Lung (tissue), 12 donors: ENCODE data around the gene PRR4. TPM values are rescaled to one million over a fixed set of nuclear protein-coding genes. Genes with fewer than 3 reads are reported as not detected.

ENCODE experiments used
- ATAC-seq: fragments of 200-7000 bp; cut with Tn5 transposase; one replicate; pipeline ENCODE4 v1.9.1; 2020; ENCODE audit warnings: moderate number of reproducible peaks; ENCODE audit not compliant: insufficient read depth, low FRiP score
- DNase-seq, 3 donors: peaks; one replicate each; pipeline ENCODE4 v3.0.0-alpha.2; 2013 to 2017
- H3K27ac ChIP-seq, 2 donors: one replicate each; pipeline ENCODE4 v1.5.1; 2013; ENCODE audit warnings: mild to moderate bottlenecking in 2 of 2, moderate library complexity in 2 of 2, control low read depth in 1 of 2, inconsistent platforms in 1 of 2, low read depth in 1 of 2, low read length in 1 of 2
- H3K27me3 ChIP-seq, 3 donors: one replicate each; pipeline ENCODE4 v1.5.1; 2013; ENCODE audit warnings: low read length in 2 of 3; ENCODE audit not compliant: control insufficient read depth in 3 of 3, insufficient read depth in 3 of 3
- H3K36me3 ChIP-seq, 4 donors: one replicate each; pipeline ENCODE4 v1.5.1; 2013; ENCODE audit warnings: low read length in 4 of 4, mild to moderate bottlenecking in 1 of 4, moderate library complexity in 1 of 4; ENCODE audit not compliant: control insufficient read depth in 4 of 4, insufficient read depth in 4 of 4
- H3K4me1 ChIP-seq, 5 donors: one replicate each; pipeline ENCODE4 v1.5.1; 2013; ENCODE audit warnings: low read length in 5 of 5, mild to moderate bottlenecking in 2 of 5, moderate library complexity in 1 of 5; ENCODE audit not compliant: control insufficient read depth in 5 of 5, insufficient read depth in 5 of 5
- H3K4me3 ChIP-seq: one replicate; pipeline ENCODE4 v1.5.1; 2013; ENCODE audit warnings: mild to moderate bottlenecking, control low read depth, moderate library complexity
- H3K9ac ChIP-seq, 2 donors: one replicate each; pipeline ENCODE4 v1.5.1; 2013; ENCODE audit warnings: low read length in 2 of 2, control low read depth in 1 of 2; ENCODE audit not compliant: insufficient read depth in 1 of 2
- H3K9me3 ChIP-seq, 4 donors: one replicate each; pipeline ENCODE4 v1.5.1; 2013; ENCODE audit warnings: low read length in 3 of 4, mild to moderate bottlenecking in 1 of 4, moderate library complexity in 1 of 4; ENCODE audit not compliant: control insufficient read depth in 4 of 4, insufficient read depth in 3 of 4
- WGBS, 2 donors: extraction: QIAGEN DNeasy Blood & Tissue Kit; methylation state at CpG; one replicate each; pipeline ENCODE4 v1.1.7; 2013; 5-methylcytosine and 5-hydroxymethylcytosine counted together
- polyA plus RNA-seq, 2 donors: library from polyadenylated mRNA; stranded (reverse); fragments of 200-250 nt; gene quantifications; one replicate each; pipeline ENCODE4 v1.2.1, GENCODE V29; 2013
- total RNA-seq, 2 donors: library from RNA; depleted of rRNA in 1 of 2; stranded (reverse); fragments of >200 nt in 1 of 2; gene quantifications; one replicate each; pipeline ENCODE4 v1.2.1, GENCODE V29; 2014 to 2021
- TF ChIP-seq, protein P1 (sequence below): IDR thresholded peaks from 2 replicates; pipeline ENCODE4 v1.5.1; 2012; ENCODE audit warnings: mild to moderate bottlenecking; ENCODE audit errors: control extremely low read depth, extremely low read depth
- donor health status: control.
- donor health status: control.
- donor health status: Bipolar disorder and iron deficiency.
- donor health status: healthy.
- donor health status: DM: yes; HTN: yes; CAD: no.

The PRR4 gene
- total and polyA plus RNA-seq, 4 donors, result 2.2 to 7.3 (median 3.5) TPM

DNA sequence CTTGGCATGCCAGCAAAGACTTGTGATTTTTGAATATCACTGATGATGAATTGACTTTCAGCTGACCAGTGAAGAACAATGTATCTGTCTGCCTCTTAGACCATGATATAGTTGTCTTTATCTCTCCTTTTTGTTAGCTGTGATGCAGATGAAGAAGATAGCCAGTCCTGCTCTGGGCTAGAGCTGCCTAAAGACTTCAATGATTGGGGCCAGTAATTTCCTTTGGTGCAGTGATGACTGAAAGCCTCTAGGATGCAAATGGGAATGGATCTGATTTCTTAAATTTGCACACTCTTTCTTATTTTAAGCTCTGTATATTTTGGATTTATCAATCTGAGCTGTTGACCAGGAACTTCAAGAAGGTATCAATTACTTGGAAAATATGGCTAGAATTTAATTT lies 39.2 kb downstream of the PRR4 start, which contains the start of gene TAS2R9:
Gene TAS2R9 (minus strand): TSS at position 101 of the 400 bp plus-strand sequence. CDS start 93 bp downstream, at position 8.
- no peak within 1 kb of the TSS for H3K27ac ChIP-seq
- H3K27me3 ChIP-seq, result no peaks in the 10 kb centered on the region
- no peaks in the 10 kb centered on the region for H3K4me1 ChIP-seq
- DNase-seq (no peak), ATAC-seq (no peak)
- H3K36me3 ChIP-seq, result no peaks in the 10 kb centered on the region
- H3K9ac ChIP-seq, result no peak within 1 kb of the TSS
- no peak within 1 kb of the TSS for H3K4me3 ChIP-seq
- no peaks in the 10 kb centered on the region for H3K9me3 ChIP-seq
- TF ChIP-seq, protein P1, sequence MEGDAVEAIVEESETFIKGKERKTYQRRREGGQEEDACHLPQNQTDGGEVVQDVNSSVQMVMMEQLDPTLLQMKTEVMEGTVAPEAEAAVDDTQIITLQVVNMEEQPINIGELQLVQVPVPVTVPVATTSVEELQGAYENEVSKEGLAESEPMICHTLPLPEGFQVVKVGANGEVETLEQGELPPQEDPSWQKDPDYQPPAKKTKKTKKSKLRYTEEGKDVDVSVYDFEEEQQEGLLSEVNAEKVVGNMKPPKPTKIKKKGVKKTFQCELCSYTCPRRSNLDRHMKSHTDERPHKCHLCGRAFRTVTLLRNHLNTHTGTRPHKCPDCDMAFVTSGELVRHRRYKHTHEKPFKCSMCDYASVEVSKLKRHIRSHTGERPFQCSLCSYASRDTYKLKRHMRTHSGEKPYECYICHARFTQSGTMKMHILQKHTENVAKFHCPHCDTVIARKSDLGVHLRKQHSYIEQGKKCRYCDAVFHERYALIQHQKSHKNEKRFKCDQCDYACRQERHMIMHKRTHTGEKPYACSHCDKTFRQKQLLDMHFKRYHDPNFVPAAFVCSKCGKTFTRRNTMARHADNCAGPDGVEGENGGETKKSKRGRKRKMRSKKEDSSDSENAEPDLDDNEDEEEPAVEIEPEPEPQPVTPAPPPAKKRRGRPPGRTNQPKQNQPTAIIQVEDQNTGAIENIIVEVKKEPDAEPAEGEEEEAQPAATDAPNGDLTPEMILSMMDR, result no peak

- Histone ChIP-seq H3K36me3 (no peaks in the 10 kb centered on the region), H3K27me3 (no peaks in the 10 kb centered on the region), H3K9me3 (no peaks in the 10 kb centered on the region), H3K4me1 (no peaks in the 10 kb centered on the region), H3K27ac (no peak within 1 kb of the TSS), H3K9ac (no peak within 1 kb of the TSS), H3K4me3 (no peak within 1 kb of the TSS)
- 77 to 90% methylated on average over 1 of the region's 1 CpG for WGBS, 2 donors
- ATAC-seq, result no peak
- TF ChIP-seq, protein P1, result no peak
- DNase-seq, result no peak
These were observed 42.1 kb downstream of the PRR4 start, which contains the start of gene TAS2R8 for GRCh38 chr12:10807186-10807585. Gene TAS2R8 (minus strand): TSS chr12:10807286. CDS start chr12:10806980, 306 bp downstream.

DNA sequence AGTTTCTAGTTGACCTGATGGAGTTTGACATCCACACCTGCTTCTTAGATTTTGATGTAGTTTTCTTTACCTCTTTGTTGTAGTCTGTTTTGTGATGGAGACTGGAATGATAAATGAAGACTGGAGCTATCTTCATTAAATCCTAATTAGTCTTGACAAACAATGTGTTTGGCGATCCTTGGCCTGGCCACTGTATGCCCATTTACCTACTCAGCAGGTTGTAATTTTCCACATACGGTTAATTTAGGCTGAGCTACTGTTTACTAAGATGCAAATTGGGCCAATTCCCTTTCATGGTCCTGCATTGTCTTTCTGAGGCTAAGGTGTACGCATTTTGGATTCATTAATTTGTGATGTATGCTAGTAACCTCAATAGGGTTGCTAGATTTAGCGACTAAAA lies 46.7 kb downstream of the PRR4 start, which contains the start of gene TAS2R7:
Gene TAS2R7 (minus strand): TSS at position 41 of the 400 bp plus-strand sequence. CDS start 57 bp downstream, outside the sequence.
- Histone ChIP-seq H3K36me3 (no peaks in the 10 kb centered on the region), H3K27me3 (no peaks in the 10 kb centered on the region), H3K4me3 (no peak within 1 kb of the TSS), H3K9ac (no peak within 1 kb of the TSS), H3K9me3 (no peaks in the 10 kb centered on the region), H3K4me1 (no peaks in the 10 kb centered on the region), H3K27ac (no peak within 1 kb of the TSS)
- 69 to 79% methylated on average over 4 of the region's 4 CpGs for WGBS, 2 donors
- no peak for ATAC-seq
- TF ChIP-seq, protein P1, result no peak
- DNase-seq, result no peak

DNA sequence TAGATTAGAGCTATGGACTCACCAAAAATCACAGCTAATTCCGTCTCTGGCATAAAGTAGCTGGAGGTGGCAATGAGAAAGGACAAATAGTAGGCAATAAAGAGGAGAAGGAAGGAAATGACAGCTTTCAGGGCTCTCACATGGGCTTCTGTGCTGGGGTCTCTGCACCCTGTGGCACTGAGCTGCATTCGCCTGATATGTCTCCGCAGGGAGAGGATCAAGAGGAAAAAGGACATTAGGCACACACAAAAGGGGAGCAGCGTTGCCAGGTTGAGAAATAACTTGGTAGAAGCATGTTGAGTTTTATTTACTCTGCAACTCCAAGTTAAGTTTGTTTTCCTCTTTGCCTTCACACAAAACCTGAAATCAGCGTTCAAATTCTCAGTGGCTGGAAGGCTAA lies 47.5 kb downstream of the PRR4 start:
- TF ChIP-seq, protein P1, result no peak
- 58 to 75% methylated on average over 5 of the region's 5 CpGs for WGBS, 2 donors
- DNase-seq (no peak), ATAC-seq (no peak)
- no peaks in the 10 kb centered on the region for H3K36me3 ChIP-seq
- H3K9me3 ChIP-seq, result no peaks in the 10 kb centered on the region
- no peaks in the 10 kb centered on the region for H3K27me3 ChIP-seq
- H3K9ac ChIP-seq, result no peak overlapping the region
- no peak overlapping the region for H3K27ac ChIP-seq
- no peak overlapping the region for H3K4me3 ChIP-seq
- H3K4me1 ChIP-seq, result no peaks in the 10 kb centered on the region
